ENCODE data around the gene PRCP. TPM values are rescaled to one million over a fixed set of nuclear protein-coding genes. Genes with fewer than 3 reads are reported as not detected.
A peak's percentile ranks its signal among the peaks of the same experiment; 100 is the strongest.

The PRCP gene
- total and polyA plus RNA-seq, 2 experiments from 2014 or later = 33.3 to 52.8 TPM

GRCh38 chr11:82845356-82846353 is 54.6 kb downstream of the PRCP start:
- peaks cover 15% of the 10 kb centered on the region; the same call in 2 of the 3 replicates for H3K4me1 Mint-ChIP-seq

More at GRCh38 chr11:82845356-82846353, 54.6 kb downstream of the PRCP start:
- Histone ChIP-seq H3K36me3 (ENCODE audit: insufficient read depth) (no peaks in the 10 kb centered on the region), H3K4me1 (ENCODE audit: insufficient read depth) (peaks cover 11% of the 10 kb centered on the region; the same call in 1 of the 2 replicates), H3K4me3 (no peak overlapping the region), H2AFZ (no peak overlapping the region), H3K4me2 (no peak overlapping the region), H3K9me2 (ENCODE audit: insufficient read depth) (no peaks in the 10 kb centered on the region), H3F3A (replicated peaks; ENCODE audit: low read depth) (no peaks in the 10 kb centered on the region), H3K27ac (ENCODE audit: low read depth) (no peak overlapping the region), H4K20me1 (replicated peaks; ENCODE audit: insufficient read depth) (no peaks in the 10 kb centered on the region), H3K79me2 (replicated peaks; ENCODE audit: insufficient read depth) (no peaks in the 10 kb centered on the region), H3K27me3 (ENCODE audit: insufficient read depth) (no peaks in the 10 kb centered on the region)
- no peaks in the 10 kb centered on the region for H3K36me3 Mint-ChIP-seq (ENCODE audit: low read depth)
- no peak overlapping the region for H3K4me3 Mint-ChIP-seq
- H3K27me3 Mint-ChIP-seq (ENCODE audit: insufficient read depth, low read depth, poor library complexity) = peaks cover 5% of the 10 kb centered on the region
- no peaks in the 10 kb centered on the region for H3K9me3 Mint-ChIP-seq
- TF ChIP-seq EZH2phosphoT487 (IDR thresholded peaks at IDR 0.05; ENCODE audit: unreplicated experiment) (no peak), ZNF331 (CRISPR knock-in tag; IDR thresholded peaks at IDR 0.05; ENCODE audit: low read depth) (no peak), ETS1 (IDR thresholded peaks at IDR 0.05) (no peak), STAT1 (IDR thresholded peaks at IDR 0.05; ENCODE audit: unreplicated experiment) (no peak), ZNF462 (CRISPR knock-in tag; IDR thresholded peaks at IDR 0.05) (no peak), JUNB (IDR thresholded peaks at IDR 0.05; ENCODE audit: unreplicated experiment) (no peak), CTCF (conservative IDR thresholded peaks at IDR 0.05; ENCODE audit: low read depth in 2 of 2) (no peak), EZH2 (IDR thresholded peaks at IDR 0.05; ENCODE audit: low read depth, unreplicated experiment) (no peak), CREB1 (CRISPR knock-in tag; IDR thresholded peaks at IDR 0.05; ENCODE audit: low read depth) (no peak), REST (IDR thresholded peaks at IDR 0.05; ENCODE audit: unreplicated experiment) (no peak), ZNF114 (CRISPR knock-in tag; IDR thresholded peaks at IDR 0.05) (no peak), POLR2AphosphoS5 (IDR thresholded peaks at IDR 0.05; ENCODE audit: low read depth) (no peak), NANOG (IDR thresholded peaks at IDR 0.05; ENCODE audit: borderline replicate concordance) (no peak)
- ATAC-seq (peak; percentile 61), DNase-seq (ENCODE audit: low spot score) (no peak)
- peak overlapping the region; percentile 42 for H3K27ac Mint-ChIP-seq
